A549 (cell line): ENCODE measurements around the gene TDRD9. TPM values are rescaled to one million over a fixed set of nuclear protein-coding genes. Genes with fewer than 3 reads are reported as not detected.

ENCODE experiments used
- ATAC-seq, 2 experiments: fragments of 200-7000 bp in 1 of 2; fragments of >200 bp in 1 of 2; cut with Nextera tagmentation in 1 of 2; cut with Tn5 transposase in 1 of 2; 3 replicates each; pipeline versions ENCODE4 v1.8.0 to v1.9.1; 2018 to 2020; ENCODE audit warnings: mild to moderate bottlenecking in 1 of 2, moderate library complexity in 1 of 2
- CTCF ChIA-PET: fragments of 300-600 bp; sonication (Branson Sonifier 250); formaldehyde crosslinking; extraction: SDS; loops from one replicate; lab custom pipeline; 2021; ENCODE audit warnings: antibody characterized with exemption, inconsistent platforms; lab: Yijun Ruan, JAX
- POLR2A ChIA-PET: fragments of 350-600 bp; formaldehyde crosslinking; extraction: SDS; loops from one replicate; lab custom pipeline; 2021; ENCODE audit warnings: antibody characterized with exemption, inconsistent platforms; lab: Yijun Ruan, JAX
- DNase-seq, 2 experiments: peaks; one replicate each; pipeline versions ENCODE4 v3.0.0 to v3.0.0-alpha.2; 2011 to 2016; ENCODE audit warnings: low read depth in 1 of 2, low spot score in 1 of 2
- FAIRE-seq: peaks from 2 replicates; lab custom pipeline; 2011; peaks lifted over from hg19 to GRCh38; lab: Jason Lieb, UNC
- H3K27ac ChIP-seq, 2 experiments: fragments of >200 bp; sonication (Bioruptor Twin); formaldehyde crosslinking; 3 replicates each; pipeline ENCODE4 v1.5.1; 2016 to 2017
- H3K4me1 ChIP-seq: fragments of >200 bp; sonication (Bioruptor Twin); formaldehyde crosslinking; 3 replicates; pipeline ENCODE4 v1.6.1; 2016
- H3K4me2 ChIP-seq: fragments of >200 bp; sonication (Bioruptor Twin); formaldehyde crosslinking; 3 replicates; pipeline ENCODE4 v1.6.1; 2016
- H3K4me3 ChIP-seq: fragments of >200 bp; sonication (Bioruptor Twin); formaldehyde crosslinking; 3 replicates; pipeline ENCODE4 v1.5.1; 2016
- H3K9me3 ChIP-seq: fragments of >200 bp; sonication (Bioruptor Twin); formaldehyde crosslinking; 3 replicates; pipeline ENCODE4 v1.6.1; 2016
- ATOH8 ChIP-seq: fragments of 250-450 bp; sonication (Bioruptor Pico); IDR thresholded peaks from 2 replicates; pipeline ENCODE4 v1.5.0; 2020; ENCODE audit warnings: low read depth, mild to moderate bottlenecking, moderate library complexity
- CBX2 ChIP-seq: fragments of 200-600 bp; sonication (generic); IDR thresholded peaks from 2 replicates; pipeline ENCODE4 v1.6.1; 2016; ENCODE audit warnings: low read depth, mild to moderate bottlenecking, borderline replicate concordance
- CBX8 ChIP-seq: fragments of 200-600 bp; sonication (generic); IDR thresholded peaks from 2 replicates; pipeline ENCODE4 v1.6.1; 2016
- CHD2 ChIP-seq: fragments of 150-350 bp; IDR thresholded peaks from 2 replicates; pipeline ENCODE4 v1.6.1; 2014; ENCODE audit warnings: low read length; ENCODE audit not compliant: partially characterized antibody
- ELK1 ChIP-seq: fragments of 150-350 bp; IDR thresholded peaks from 2 replicates; pipeline ENCODE4 v1.6.1; 2014; ENCODE audit warnings: low read depth, mild to moderate bottlenecking, low read length
- FOSB ChIP-seq: fragments of 250-450 bp; sonication (Bioruptor Pico); IDR thresholded peaks from 2 replicates; pipeline ENCODE4 v1.5.0; 2020; ENCODE audit warnings: mild to moderate bottlenecking, moderate library complexity
- FOXS1 ChIP-seq: fragments of 250-450 bp; sonication (Bioruptor Pico); IDR thresholded peaks from 2 replicates; pipeline ENCODE4 v1.5.0; 2020; ENCODE audit warnings: mild to moderate bottlenecking, moderate library complexity
- HES2 ChIP-seq: fragments of >200 bp; sonication (Bioruptor Twin); formaldehyde crosslinking; IDR thresholded peaks from 2 replicates; pipeline ENCODE4 v1.6.1; 2016
- HEYL ChIP-seq: fragments of 250-450 bp; sonication (Bioruptor Pico); IDR thresholded peaks from 2 replicates; pipeline ENCODE4 v1.8.0; 2021; ENCODE audit warnings: mild to moderate bottlenecking, moderate library complexity
- HMGXB4 ChIP-seq: fragments of 250-450 bp; sonication (Bioruptor Pico); IDR thresholded peaks from 2 replicates; pipeline ENCODE4 v1.5.0; 2021; ENCODE audit warnings: mild to moderate bottlenecking, moderate library complexity, borderline replicate concordance
- HOXA7 ChIP-seq: fragments of 250-450 bp; sonication (Bioruptor Pico); IDR thresholded peaks from 2 replicates; pipeline ENCODE4 v1.5.0; 2020; ENCODE audit warnings: mild to moderate bottlenecking, moderate library complexity
- HOXB13 ChIP-seq: fragments of 250-450 bp; sonication (Bioruptor Pico); IDR thresholded peaks from 2 replicates; pipeline ENCODE4 v1.5.0; 2020; ENCODE audit warnings: low read depth, mild to moderate bottlenecking, moderate library complexity
- JUN ChIP-seq, 2 experiments: fragments of >200 bp; sonication (Bioruptor Twin); formaldehyde crosslinking; IDR thresholded peaks; 2 replicates in 1 of 2; 3 replicates in 1 of 2; pipeline ENCODE4 v1.6.1; 2016 to 2017
- JUNB ChIP-seq: fragments of >200 bp; sonication (Bioruptor Twin); formaldehyde crosslinking; IDR thresholded peaks from 2 replicates; pipeline ENCODE4 v1.6.1; 2016
- MAFK ChIP-seq: fragments of 450-650 bp; IDR thresholded peaks from 2 replicates; pipeline ENCODE4 v1.6.1; 2014; ENCODE audit not compliant: partially characterized antibody
- MAX ChIP-seq: IDR thresholded peaks from 2 replicates; pipeline ENCODE4 v1.6.1; 2012
- MAZ ChIP-seq: fragments of 150-350 bp; IDR thresholded peaks from 2 replicates; pipeline ENCODE4 v1.6.1; 2014; ENCODE audit warnings: antibody characterized with exemption, low read depth, low read length, borderline replicate concordance
- NPAS2 ChIP-seq: fragments of 250-450 bp; sonication (Bioruptor Pico); IDR thresholded peaks from 2 replicates; pipeline ENCODE4 v1.8.0; 2022; ENCODE audit warnings: mild to moderate bottlenecking, moderate library complexity, borderline replicate concordance
- PBX3 ChIP-seq: IDR thresholded peaks from 2 replicates; pipeline ENCODE4 v1.6.1; 2012
- POLR2A ChIP-seq: IDR thresholded peaks from 2 replicates; pipeline ENCODE4 v1.6.1; 2012; ENCODE audit warnings: mild to moderate bottlenecking, low read length
- RARB ChIP-seq: fragments of 250-450 bp; sonication (Bioruptor Pico); IDR thresholded peaks from 2 replicates; pipeline ENCODE4 v1.8.0; 2021; ENCODE audit warnings: mild to moderate bottlenecking, moderate library complexity
- RCOR1 ChIP-seq: fragments of 150-350 bp; IDR thresholded peaks from 2 replicates; pipeline ENCODE4 v1.6.1; 2014; ENCODE audit warnings: antibody characterized with exemption, low read length, low read depth
- REST ChIP-seq: fragments of 200-600 bp; sonication (generic); IDR thresholded peaks from 2 replicates; pipeline ENCODE4 v1.6.1; 2016; ENCODE audit warnings: antibody characterized with exemption, mild to moderate bottlenecking, moderate library complexity
- RFX5 ChIP-seq: fragments of 450-650 bp; IDR thresholded peaks from 2 replicates; pipeline ENCODE4 v1.7.1; 2014; ENCODE audit warnings: antibody characterized with exemption, mild to moderate bottlenecking, moderate library complexity
- RNF2 ChIP-seq: fragments of 200-600 bp; sonication (generic); IDR thresholded peaks from 2 replicates; pipeline ENCODE4 v1.6.1; 2016; ENCODE audit warnings: low read depth, mild to moderate bottlenecking, antibody characterized with exemption, moderate library complexity, borderline replicate concordance
- SREBF2 ChIP-seq: fragments of 450-650 bp; IDR thresholded peaks from 2 replicates; pipeline ENCODE4 v1.6.1; 2014; ENCODE audit warnings: mild to moderate bottlenecking, moderate library complexity
- USF2 ChIP-seq: fragments of 450-650 bp; IDR thresholded peaks from 2 replicates; pipeline ENCODE4 v1.6.1; 2014; ENCODE audit warnings: antibody characterized with exemption
- WGBS: methylation state at CpG from one replicate; pipeline ENCODE4 v1.1.6; 2017; ENCODE audit errors: missing lambda C conversion rate; 5-methylcytosine and 5-hydroxymethylcytosine counted together
- polyA plus RNA-seq, 4 experiments: library from polyadenylated mRNA; depleted of rRNA in 3 of 4; stranded (reverse); fragments of >200 nt; fragmentation: RNase III in 1 of 4; extraction: RNeasy Plus Mini Kit Qiagen cat#74134 plus additional on column Dnase treatment in 1 of 4; gene quantifications; 2 replicates in 3 of 4; 3 replicates in 1 of 4; pipeline ENCODE4 v1.2.3, GENCODE V29; 2011 to 2017

The TDRD9 gene
- polyA plus RNA-seq, 2 of the 4 experiments (the other 2 are of a cell fraction): 0.04 TPM; not detected in 1

GRCh38 chr14:103984196-103984595, 55.9 kb downstream of the TDRD9 start:
- 26% methylated on average over 5 of the region's 5 CpGs for WGBS
- Histone ChIP-seq H3K4me1 (no peaks in the 10 kb centered on the region), H3K9me3 (peaks cover 25% of the 10 kb centered on the region), H3K4me2 (no peak overlapping the region), H3K4me3 (no peak overlapping the region), H3K27ac (no peak overlapping the region)
- CTCF ChIA-PET: interaction anchor here (0.8 to 7.7 kb wide), 3 partner anchors 11 to 178 kb away, joined by 4 to 101 read pairs (median 4); no protein-coding TSS in a partner anchor
- ATAC-seq (no peak), FAIRE-seq (no peak), DNase-seq (no peak)
- TF ChIP-seq HMGXB4 (CRISPR knock-in tag) (no peak), CBX2 (no peak), RARB (CRISPR knock-in tag) (no peak), HOXA7 (CRISPR knock-in tag) (no peak), FOSB (CRISPR knock-in tag) (no peak), REST (no peak), HOXB13 (CRISPR knock-in tag) (no peak), SREBF2 (no peak), JUN (IDR thresholded peaks at IDR 0.05) (no peak), HEYL (CRISPR knock-in tag) (no peak), FOXS1 (CRISPR knock-in tag) (no peak), ELK1 (no peak), MAX (no peak), ATOH8 (CRISPR knock-in tag) (no peak), POLR2A (no peak), RNF2 (no peak), MAFK (no peak), PBX3 (no peak)
- POLR2A ChIA-PET: no interaction called here

- ChIA-PET CTCF (interaction anchor here (1.4 kb wide), 1 partner anchor 9 kb away, joined by 6 read pairs; no protein-coding TSS in a partner anchor), POLR2A (no interaction called here)
- no peaks in the 10 kb centered on the region; the same call in 2 of the 3 replicates for H3K4me1 ChIP-seq
- no peak overlapping the region for H3K27ac ChIP-seq
- no peak overlapping the region for H3K4me2 ChIP-seq
- no peak overlapping the region for H3K4me3 ChIP-seq
- ATAC-seq (no peak), FAIRE-seq (no peak), DNase-seq (no peak)
- 0% methylated on average over 1 of the region's 1 CpG for WGBS
- H3K9me3 ChIP-seq: peaks cover 30% of the 10 kb centered on the region
- TF ChIP-seq MAX (no peak), HES2 (no peak), RFX5 (no peak), MAZ (no peak), NPAS2 (no peak), POLR2A (no peak), JUNB (no peak), CHD2 (no peak), USF2 (no peak), RCOR1 (no peak), CBX8 (no peak), FOSB (CRISPR knock-in tag) (no peak)
These were observed 60.8 kb downstream of the TDRD9 start for GRCh38 chr14:103989034-103989433.
